Activated T-cell treated with anti-CD3 and anti-CD28 coated beads, Interleukin-2, amount 50 U/mL, for 1 hour (primary cell): ENCODE measurements around the gene TNFRSF4.
"Not testable (repeated sequence)": the region's sequence is repeated elsewhere in the genome, so short reads cannot be mapped to it uniquely, and the experiment has no call there.

Source experiments
- DNase-seq: peaks from one replicate; pipeline ENCODE4 v3.0.0-alpha.2; 2020

TNFRSF4 gene

DNA sequence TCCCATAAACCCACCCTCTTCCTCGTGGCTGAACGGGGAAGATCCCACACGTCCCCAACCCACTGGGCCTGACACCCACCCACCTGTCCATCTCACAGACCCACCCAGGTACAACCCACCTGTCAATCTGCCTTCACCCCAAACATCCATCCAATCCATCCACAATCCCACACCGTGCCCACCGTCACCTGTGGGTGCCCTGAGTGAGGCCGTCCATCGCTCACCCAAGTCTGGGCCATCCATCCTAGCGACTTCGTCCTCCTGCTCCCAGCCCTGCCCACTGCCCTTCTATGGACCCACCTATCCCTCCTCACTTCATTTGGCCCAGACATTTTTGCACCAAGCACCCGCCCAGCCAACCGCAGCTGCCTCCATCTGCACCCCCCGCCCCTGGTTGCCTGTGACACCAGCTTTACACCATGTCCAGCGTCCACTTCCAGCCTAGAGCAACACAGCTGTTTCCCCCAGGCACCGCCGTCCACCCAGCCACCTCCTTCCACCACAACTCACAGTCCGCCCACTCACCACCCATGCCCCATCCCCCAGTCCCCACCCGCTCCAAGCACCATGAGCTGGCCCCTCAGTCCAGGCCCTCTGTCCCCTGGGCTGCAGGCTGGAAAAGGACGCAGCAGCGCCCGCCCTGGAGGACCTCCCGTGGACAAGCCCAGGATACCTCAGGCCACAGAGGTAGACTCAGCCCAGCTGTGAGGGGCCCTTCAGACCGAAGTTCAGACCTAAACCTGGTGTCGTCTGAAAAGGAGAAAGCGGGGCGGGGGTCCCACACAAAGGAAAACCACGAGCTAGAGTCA is 32.6 kb downstream of the TNFRSF4 start:
- no peak for DNase-seq

DNA sequence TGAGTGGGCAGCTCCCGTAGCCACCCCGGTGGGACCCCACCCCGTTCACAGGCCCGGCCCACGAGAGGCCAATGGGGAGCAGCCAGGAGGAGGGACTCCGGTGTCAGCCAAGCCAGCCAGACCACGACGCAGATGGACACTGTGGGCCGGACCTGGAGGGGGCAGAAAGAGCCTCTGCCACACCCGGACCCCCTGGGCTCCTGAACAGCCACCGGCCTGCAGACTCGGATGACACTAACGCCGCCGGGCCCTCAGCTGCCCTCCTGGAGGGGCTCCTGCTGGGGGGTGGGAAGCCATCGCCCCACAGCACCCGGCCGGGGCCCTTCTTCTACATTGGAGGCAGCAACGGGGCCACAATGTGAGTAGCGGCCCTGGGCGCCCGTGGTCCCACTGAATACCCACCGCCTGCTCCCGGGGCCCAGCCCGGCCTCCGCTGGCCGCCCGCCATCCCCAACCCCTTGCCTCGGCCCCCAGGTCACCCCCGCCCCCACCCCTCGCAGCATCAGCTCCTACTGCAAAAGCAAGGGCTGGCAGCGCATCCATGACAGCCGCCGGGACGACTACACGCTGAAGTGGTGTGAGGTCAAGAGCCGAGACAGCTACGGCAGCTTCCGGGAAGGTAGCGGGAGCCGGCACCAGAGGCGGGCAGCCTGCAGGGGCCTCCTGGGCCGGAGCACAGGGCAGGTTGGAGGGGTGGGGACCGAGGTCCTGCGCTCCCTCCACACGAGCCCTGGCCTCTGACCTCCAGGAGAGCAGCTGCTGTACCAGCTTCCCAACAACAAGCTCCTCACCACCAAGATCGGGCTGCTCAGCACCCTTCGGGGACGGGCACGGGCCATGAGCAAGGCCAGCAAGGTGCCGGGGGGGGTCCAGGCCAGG is 33.7 kb downstream of the TNFRSF4 start:
- DNase-seq = no peak

DNA sequence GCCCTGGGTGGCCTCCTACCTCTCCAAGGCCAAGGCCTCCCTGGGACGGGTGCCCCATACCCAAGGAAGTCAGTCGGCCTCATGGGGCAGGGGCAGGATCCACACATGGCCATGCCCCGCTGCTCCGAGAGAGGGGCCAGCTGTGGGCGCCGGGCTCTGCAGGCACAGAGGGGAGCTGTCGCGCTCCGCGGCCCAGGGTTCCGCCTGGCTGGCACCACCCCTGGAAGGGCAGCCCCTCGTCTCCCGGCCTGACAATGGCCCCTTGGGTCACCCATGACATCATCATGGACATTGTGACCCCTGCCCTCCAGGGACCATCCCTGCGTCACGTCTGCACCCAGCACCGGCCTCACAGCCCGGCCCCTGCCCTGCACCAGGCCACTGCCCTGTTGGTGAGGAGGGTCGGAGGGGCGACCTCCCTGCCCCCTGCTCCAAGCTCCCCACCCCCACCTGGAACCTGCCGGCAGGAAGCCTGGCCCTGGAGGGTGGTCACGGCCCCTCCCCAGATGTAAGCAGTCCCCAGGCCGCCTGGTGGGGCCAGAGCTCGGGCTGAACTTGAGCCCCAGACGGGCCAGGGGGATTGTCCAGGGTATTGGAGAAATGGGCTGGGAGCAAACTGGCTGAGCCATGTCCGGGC is 34.5 kb downstream of the TNFRSF4 start:
- DNase-seq = no peak

DNA sequence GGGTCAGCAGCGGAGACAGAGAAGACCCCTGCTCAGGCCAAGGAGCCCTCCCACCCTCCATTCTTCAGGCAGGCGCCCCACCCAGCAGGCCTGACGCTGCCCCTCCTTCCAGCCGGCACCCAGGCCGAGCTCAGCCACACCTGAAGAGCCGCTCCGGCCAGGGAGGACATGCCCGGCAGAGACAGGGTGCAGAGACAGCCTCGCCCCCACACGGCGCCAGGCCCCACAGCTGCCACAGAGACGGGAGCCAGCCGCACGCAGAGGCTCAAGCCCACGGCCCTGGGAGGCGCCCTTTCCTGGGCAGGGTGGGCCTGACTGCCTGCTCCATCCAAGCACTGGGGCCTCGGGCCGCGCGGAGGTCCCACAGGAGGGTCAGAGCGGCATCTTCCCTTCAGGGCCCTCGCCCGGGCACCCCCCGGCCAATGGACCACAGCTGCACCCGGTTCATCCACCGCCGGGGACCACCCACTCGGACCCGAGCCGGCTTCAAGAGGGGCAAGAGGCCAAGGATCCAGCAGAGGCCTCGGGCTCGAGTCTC is 35.1 kb downstream of the TNFRSF4 start:
- DNase-seq = no peak

GRCh38 chr1:1177452-1178206 is 36.3 kb downstream of the TNFRSF4 start:
- no peak for DNase-seq

GRCh38 chr1:1176931-1177330 is 37.0 kb downstream of the TNFRSF4 start:
- DNase-seq = no peak

- not testable (repeated sequence) for DNase-seq
These were observed 37.7 kb downstream of the TNFRSF4 start for GRCh38 chr1:1176063-1176761.

DNA sequence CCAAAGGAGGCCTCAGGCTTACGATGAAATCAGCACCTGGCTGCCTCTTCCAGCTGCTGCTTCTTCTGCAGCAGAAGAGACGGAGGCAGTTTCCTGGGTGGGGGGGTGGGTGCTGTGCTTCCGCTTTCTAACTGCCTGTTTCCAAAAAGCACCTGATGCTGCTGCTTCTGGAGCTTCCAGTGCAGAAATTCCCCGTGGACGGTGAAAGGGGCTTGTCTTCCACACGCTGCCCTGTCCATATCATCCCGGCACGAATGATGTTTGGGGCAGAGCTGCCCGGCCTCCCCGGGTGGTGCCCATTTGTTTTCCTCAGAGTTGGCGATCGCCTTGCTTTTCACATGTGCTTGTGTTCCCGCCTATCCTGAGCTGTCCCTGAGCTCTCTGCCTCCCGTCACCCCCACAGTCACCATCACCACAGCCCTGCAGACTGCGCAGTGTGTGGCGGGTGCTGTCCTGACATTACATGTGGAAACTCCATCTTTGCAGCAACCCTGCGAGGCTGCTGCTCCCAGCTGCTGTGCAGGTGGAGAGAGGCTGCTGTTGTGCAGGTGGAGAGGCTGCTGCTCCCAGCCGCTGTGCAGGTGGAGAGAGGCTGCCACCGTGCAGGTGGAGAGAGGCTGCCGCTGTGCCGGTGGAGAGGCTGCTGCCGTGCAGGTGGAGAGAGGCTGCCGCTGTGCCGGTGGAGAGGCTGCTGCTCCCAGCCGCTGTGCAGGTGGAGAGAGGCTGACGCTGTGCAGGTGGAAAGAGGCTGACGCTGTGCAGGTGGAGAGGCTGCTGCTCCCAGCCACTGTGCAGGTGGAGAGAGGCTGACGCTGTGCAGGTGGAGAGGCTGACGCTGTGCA is 38.5 kb downstream of the TNFRSF4 start:
- DNase-seq = no peak

DNA sequence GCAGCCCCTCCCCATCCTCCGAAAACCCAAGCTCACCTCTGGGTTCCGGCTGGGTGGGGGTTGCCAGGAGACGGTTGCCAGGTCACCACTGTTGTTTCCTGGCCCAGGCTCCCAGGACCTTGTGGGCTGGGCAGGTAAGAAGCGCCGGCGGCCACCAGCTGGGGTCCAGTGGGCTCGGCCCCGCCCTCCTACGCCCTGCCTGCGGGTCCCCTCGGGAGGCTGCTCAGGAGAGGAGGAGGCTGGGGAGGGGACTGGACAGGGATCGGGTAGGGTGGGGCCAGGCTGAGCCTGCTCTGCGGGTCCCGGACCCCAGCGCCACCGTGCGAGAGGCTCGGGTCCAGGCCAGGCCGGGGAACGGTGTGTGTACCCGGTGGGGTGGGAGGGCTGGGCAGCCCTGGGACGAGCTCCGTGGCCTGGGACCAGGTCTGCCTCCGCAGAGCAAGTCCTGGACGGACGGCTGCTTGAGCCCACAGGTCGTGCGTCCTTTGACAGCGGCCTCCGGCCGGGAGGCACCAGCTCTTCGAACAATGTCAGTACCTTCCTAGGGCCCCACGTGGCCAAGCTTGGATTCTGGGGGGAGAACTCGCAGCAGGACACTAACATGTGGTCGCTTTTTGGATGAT is 40.0 kb downstream of the TNFRSF4 start, which contains the start of gene TTLL10:
Gene TTLL10 (plus strand): TSS at position 88 of the 623 bp plus-strand sequence. CDS start 5,336 bp downstream, outside the sequence.
- DNase-seq = peak; percentile 65

DNA sequence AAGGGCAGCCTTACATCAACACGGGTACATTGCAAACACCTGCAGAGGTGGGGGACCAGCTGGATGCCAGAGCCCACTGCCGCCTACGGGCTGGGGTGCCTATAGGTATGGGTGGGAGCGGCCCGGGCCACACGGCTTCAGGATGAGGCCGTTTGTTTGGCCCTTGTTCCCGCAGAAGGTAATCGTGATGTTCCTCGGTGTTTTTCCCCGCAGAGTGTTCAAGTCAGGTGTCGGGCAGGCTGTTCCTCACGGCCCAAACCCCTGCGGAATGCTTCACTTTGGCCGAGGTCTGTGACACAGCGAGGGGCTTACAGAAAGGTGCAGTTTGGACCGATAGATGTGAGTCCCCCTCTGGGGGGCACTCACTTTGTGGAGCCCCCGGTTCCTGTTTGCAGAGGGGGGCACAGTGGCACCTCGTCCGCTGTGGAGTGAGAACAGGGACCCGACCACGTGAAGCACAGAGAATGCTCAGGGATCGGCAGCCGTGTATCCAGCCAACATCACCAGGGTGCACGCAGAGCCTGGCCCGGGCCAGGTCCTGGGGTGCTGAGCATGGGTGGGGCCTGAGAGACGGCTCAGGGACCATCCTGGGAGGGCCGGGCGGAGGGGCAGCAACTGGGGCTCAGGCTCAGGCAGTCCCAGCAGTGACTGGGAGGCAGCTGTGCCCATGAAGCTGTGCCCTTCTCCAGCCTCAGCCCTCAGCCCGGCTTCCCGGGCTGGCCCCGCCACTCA is 40.7 kb downstream of the TNFRSF4 start:
- no peak for DNase-seq

DNA sequence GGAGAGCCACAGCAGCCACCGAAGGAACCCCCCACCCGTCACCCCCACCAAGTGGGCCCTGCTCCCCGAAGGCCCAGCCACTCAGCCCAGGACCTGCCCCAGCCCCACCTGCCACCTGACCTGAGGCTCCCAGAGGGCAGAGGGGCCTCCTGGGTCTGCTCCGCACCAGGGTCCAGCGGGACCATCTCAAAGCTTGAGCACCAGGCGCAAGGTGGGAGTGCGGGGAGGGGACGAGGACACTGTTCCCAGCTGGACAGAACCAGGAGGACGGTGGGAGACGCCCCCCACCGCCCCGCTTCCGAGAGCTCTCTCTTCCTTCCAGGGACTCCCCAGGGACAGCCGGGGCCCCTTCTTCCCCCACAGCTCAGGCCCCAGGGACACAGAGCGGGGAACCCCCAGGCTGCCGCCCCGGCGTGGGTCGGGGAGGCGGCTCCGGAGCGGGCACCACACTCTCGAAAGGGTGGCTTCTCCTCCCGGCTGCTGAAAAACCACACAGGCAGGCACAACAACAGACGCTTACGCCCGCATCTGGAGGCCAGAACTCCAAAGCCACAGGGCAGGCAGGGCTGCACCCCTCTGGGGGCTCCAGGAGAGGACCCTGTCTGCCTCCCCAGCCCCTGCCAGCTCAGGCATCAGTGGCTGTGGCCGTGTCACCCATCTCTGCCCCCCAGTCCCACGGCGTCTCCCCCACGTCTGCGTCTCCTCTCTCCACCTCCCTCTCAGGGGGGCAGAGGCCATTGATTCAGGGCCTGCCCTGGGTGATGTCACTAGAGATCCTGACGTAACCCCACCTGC is 42.2 kb downstream of the TNFRSF4 start:
- DNase-seq = peak; percentile 56

GRCh38 chr1:1171161-1171545 is 42.8 kb downstream of the TNFRSF4 start:
- DNase-seq = no peak

- no peak for DNase-seq
These were observed 43.5 kb downstream of the TNFRSF4 start for GRCh38 chr1:1170215-1171091.

DNA sequence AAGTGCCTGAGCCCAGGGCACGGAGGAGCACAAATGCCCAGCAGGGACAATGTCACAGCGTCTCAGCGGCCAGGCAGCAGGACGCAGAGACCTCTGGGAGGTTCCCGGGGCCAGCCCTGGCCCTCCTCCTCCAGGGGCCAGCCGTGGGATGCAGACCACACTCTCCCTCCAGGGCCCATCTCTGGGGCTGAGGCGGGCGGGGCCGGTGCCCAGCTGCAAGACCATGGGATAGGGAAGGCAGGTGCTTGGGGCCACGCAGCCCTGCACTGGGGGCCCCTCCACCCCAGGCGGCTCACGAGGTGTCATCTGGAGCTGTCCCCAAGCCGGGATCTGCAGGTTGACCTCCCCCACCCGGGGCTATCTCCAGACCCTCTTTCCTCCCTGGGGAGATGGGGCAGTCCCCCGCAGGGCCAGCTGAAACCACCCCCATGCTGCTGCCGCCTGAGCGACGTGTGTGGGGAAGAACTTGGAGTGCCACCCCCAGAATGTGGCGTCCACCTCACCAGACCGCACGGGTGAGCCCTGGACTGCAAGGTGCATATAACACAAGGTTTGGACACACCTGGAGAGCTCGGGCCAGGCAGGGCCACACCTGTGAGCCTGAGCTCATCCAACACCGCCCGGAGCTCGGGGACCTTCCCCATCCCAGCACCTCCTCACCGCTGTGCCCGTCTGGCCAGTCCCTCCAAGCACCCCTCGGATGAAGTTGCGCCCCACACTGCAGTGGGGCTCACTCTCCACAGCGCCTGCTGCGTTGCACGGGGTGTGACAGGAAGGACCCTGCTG is 44.3 kb downstream of the TNFRSF4 start:
- DNase-seq = no peak

DNA sequence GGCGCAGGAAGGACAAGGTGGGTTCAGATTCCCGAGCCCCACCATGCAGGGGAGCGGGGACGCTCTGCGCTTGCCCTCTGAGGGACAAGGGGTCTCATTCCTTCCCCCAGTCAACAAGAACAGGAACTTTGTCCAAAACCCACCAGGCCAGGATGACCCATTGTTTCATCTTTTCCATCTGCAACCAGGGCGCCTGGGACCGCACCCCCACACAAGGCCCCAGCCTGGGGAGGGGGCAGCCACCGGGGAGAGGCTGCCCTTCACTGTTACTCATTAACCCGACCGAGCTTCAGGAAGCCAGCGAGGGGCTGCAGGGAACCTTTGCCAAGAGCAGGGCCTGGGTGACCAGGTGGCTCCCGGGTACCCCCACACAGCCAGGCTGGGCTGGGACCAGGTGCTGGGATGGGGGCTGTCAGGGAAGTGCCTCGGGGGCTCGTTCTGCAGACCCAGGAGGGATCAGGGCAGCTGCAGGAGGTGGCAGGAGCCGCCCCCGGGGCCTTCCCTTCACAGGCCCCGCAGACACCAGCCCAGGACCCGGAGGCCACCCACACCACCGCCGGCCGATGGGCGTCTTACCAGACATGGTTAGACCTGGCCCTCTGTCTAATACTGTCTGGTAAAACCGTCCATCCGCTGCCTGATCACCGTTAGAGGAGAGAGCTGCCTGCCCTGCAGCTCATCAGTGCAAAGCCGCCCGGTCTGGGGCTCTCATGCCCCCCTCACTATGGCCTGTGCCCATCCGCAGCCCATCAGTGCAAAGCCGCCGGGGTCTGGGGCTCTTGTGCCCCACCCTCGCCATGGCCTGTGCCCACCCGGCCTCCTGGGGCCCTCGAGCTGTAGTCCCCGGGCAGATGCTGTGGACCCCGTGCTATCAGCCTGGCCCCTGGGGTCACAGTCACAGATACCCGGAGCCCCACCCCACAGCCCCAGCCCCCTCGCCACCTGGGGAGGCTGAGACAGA is 45.2 kb downstream of the TNFRSF4 start:
- no peak for DNase-seq
